HG03521 (cell line): Measurements from ENCODE around the gene SPOUT1.

Experiments
- ATAC-seq: cut with Tn5 transposase; IDR thresholded peaks from one replicate; pipeline ENCODE4 v1.9.1; 2021; ENCODE audit warnings: mild to moderate bottlenecking, moderate library complexity; ENCODE audit not compliant: unreplicated experiment

SPOUT1 gene

DNA sequence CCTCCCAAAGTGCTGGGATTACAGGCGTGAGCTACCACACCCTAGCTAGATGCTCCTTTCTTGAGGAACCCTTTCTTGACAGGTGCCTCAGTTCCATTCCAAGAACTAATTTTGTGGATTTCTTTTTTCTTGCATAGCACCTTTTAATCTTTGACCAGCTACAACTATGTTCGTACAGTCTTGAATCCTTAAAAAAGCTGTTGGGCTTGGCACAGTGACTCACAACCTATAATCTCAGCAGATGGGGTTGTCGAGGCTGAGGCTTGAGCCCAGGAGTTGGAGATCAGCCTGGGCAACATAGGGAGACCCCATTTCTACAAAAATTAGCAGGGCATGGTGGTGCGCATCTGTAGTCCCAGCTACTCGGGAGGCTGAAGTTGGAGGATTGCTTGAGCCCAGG is 56.5 kb downstream of the SPOUT1 start:
- ATAC-seq: no peak

DNA sequence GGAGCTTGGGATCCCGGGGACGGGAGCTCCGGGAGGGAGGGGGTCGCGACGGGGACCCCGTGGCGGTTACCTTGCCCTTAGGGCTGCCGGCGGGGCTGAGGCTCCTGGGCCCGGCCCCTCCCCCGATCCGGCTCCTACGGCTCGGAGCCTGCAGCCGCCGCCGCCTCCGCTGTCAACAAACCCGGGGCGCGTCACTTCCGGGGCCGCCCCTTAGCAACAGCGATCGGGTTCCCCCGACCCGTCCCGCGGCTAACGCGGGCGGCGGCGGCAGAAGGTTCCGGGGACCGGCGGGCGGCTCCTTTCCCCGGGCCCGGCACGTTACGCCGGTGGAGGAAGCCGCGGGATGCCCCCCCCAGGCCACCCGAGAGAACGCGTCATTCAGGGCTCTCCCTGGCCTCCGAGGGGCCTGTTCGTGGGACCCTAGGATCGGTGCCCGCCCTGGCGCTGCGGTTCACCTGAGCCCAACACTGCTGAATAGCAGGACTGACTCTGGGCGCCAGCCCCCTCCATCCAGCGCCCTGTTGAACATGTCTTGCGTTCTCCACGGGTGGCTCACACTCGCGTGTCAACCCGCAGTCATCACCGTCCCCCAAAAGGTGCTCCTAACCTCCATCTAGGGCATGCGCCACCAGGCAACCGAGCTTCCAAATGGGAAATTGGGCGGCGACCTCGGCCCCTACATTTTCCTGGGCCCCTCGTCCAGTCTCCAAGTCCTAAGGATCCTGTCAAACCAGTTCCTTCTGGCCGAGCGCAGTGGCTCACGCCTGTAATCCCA is 57.7 kb downstream of the SPOUT1 start, which contains the start of gene ZER1:
TSS of gene ZER1 (minus strand) at position 183 of the 775 bp plus-strand sequence. CDS start 16,362 bp downstream, outside the sequence.
- peak; percentile 89 for ATAC-seq

DNA sequence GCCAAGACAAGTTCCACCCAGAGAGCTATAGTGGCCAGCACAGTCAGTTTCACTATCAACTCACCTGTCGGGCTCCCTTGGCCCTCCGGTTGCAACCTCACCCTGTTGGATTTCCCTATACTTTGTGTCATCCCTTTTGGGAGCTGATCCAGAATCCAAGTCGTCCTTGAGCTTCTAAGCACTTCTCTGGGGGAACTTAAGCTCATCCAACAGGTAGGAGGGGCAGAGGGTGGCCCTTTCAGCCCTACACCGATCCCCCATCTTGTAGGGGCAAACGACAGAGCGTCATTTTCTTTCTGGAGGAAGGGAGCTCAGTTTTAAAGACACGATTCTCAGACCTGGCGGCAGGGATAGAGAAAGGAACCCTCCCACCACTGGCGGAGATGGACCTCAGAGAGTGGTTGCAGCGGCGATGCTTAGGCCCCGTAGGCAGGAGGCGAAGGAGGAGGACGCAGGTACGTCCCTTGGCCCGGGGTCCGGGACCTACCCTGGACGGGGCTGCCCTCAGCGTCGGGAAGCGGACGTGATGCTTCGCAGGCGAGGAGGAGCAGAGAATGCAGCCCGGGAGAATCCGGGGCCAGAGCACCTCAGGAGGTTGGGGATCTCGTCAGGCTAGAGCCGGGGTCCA is 58.4 kb downstream of the SPOUT1 start:
- ATAC-seq: peak; percentile 24

DNA sequence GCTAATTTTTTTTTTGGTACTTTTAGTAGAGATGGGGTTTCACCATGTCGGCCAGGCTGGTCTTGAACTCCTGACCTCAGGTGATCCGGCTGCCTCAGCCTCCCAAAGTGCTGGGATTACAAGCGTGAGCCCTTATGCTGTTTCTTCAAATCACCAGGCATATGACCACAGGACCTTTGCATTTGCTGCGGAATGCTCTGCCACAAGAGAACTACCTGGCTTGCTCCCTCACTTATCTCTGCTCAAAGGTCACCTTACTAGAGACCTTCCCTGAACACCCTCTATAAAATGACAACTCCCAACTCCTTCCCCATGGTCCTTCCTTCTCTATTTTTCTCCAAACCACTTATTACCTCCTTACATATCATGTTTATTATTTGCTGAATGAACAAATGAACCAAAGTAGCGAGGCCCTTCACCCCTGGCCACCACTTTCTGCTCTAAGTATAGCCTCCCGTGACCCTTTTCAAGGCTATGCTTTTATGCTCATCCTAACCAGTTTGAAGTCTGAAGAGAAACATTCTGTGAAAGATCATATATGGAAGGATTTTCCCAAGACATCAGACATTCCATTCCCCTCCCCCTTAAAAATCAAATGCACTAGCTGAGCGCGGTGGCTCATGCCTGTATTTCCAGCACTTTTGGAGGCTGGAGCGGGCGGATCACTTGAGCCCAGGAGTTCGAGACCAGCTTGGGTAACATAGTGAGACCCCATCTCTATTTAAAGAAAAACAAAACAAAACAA is 59.1 kb downstream of the SPOUT1 start:
- no peak for ATAC-seq
